ENCODE data around the gene CCDC40. TPM values are rescaled to one million over a fixed set of nuclear protein-coding genes. Genes with fewer than 3 reads are reported as not detected.
A peak's percentile ranks its signal among the peaks of the same experiment; 100 is the strongest.

The CCDC40 gene
- total and polyA plus RNA-seq, 2 donors (not counting 1 experiment from before 2014, with no cell fraction given) = 0.53 to 1.5 TPM

GRCh38 chr17:79990704-79991103 lies 45.7 kb upstream of the CCDC40 start:
- Histone ChIP-seq H3K4me1 (ENCODE audit: control insufficient read depth, extremely low read depth, insufficient read depth, low read length) (peaks cover 29% of the 10 kb centered on the region), H3K4me3 (replicated peaks in 1 of 4; ENCODE audit: control extremely low read depth in 1 of 4, insufficient read depth in 1 of 4, low read depth in 3 of 4, low read length in 4 of 4) (no peak overlapping the region), H3K9me3 (ENCODE audit: control insufficient read depth, insufficient read depth, low read depth, low read length) (no peaks in the 10 kb centered on the region), H3K27ac (ENCODE audit: insufficient read depth, low read length) (no peak overlapping the region), H3K4me2 (ENCODE audit: extremely low read depth, insufficient read depth, low read length) (no peak overlapping the region), H2AFZ (ENCODE audit: low read length) (no peak overlapping the region), H4K20me1 (ENCODE audit: control insufficient read depth, extremely low read depth, insufficient read depth, low read length) (no peaks in the 10 kb centered on the region), H3K9ac (ENCODE audit: insufficient read depth, low read length) (no peak overlapping the region), H3K36me3 (ENCODE audit: control insufficient read depth, insufficient read depth, low read length) (no peaks in the 10 kb centered on the region), H3K79me2 (ENCODE audit: control insufficient read depth, insufficient read depth, low read length) (no peaks in the 10 kb centered on the region), H3K27me3 (ENCODE audit: control insufficient read depth, insufficient read depth, low read length) (no peaks in the 10 kb centered on the region)
- DNase-seq (ENCODE audit: low read depth in 2 of 2) = no peak
- no peak for TF ChIP-seq EZH2 (IDR thresholded peaks at IDR 0.05; ENCODE audit: low read length, missing control alignments)
- TF ChIP-seq, protein P1, sequence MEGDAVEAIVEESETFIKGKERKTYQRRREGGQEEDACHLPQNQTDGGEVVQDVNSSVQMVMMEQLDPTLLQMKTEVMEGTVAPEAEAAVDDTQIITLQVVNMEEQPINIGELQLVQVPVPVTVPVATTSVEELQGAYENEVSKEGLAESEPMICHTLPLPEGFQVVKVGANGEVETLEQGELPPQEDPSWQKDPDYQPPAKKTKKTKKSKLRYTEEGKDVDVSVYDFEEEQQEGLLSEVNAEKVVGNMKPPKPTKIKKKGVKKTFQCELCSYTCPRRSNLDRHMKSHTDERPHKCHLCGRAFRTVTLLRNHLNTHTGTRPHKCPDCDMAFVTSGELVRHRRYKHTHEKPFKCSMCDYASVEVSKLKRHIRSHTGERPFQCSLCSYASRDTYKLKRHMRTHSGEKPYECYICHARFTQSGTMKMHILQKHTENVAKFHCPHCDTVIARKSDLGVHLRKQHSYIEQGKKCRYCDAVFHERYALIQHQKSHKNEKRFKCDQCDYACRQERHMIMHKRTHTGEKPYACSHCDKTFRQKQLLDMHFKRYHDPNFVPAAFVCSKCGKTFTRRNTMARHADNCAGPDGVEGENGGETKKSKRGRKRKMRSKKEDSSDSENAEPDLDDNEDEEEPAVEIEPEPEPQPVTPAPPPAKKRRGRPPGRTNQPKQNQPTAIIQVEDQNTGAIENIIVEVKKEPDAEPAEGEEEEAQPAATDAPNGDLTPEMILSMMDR (conservative IDR thresholded peaks at IDR 0.05 in 1 of 2, IDR thresholded peaks at IDR 0.05 in 1 of 2; ENCODE audit: low read depth in 1 of 2, low read length in 2 of 2) = no peak

GRCh38 chr17:79991140-79991923 lies 45.1 kb upstream of the CCDC40 start:
- no peaks in the 10 kb centered on the region for H3K36me3 ChIP-seq (ENCODE audit: control insufficient read depth, insufficient read depth, low read length)
- no peak overlapping the region for H3K27ac ChIP-seq (ENCODE audit: insufficient read depth, low read length)
- no peak for TF ChIP-seq EZH2 (IDR thresholded peaks at IDR 0.05; ENCODE audit: low read length, missing control alignments)
- TF ChIP-seq, protein P1 (conservative IDR thresholded peaks at IDR 0.05 in 1 of 2, IDR thresholded peaks at IDR 0.05 in 1 of 2; ENCODE audit: low read depth in 1 of 2, low read length in 2 of 2) = peak; percentile 46 to 56
- H3K4me1 ChIP-seq (ENCODE audit: control insufficient read depth, extremely low read depth, insufficient read depth, low read length) = peaks cover 28% of the 10 kb centered on the region
- no peaks in the 10 kb centered on the region for H3K27me3 ChIP-seq (ENCODE audit: control insufficient read depth, insufficient read depth, low read length)
- no peak overlapping the region for H2AFZ ChIP-seq (ENCODE audit: low read length)
- H4K20me1 ChIP-seq (ENCODE audit: control insufficient read depth, extremely low read depth, insufficient read depth, low read length) = no peaks in the 10 kb centered on the region
- peak overlapping the region; percentile 48 for H3K9ac ChIP-seq (ENCODE audit: insufficient read depth, low read length)
- no peak overlapping the region for H3K4me2 ChIP-seq (ENCODE audit: extremely low read depth, insufficient read depth, low read length)
- peak; percentile 68 to 82 for DNase-seq (ENCODE audit: low read depth in 2 of 2)
- no peaks in the 10 kb centered on the region for H3K9me3 ChIP-seq (ENCODE audit: control insufficient read depth, insufficient read depth, low read depth, low read length)
- peak overlapping the region in 1 of 4 experiments; percentile 55 for H3K4me3 ChIP-seq (replicated peaks in 1 of 4; ENCODE audit: control extremely low read depth in 1 of 4, insufficient read depth in 1 of 4, low read depth in 3 of 4, low read length in 4 of 4)
- H3K79me2 ChIP-seq (ENCODE audit: control insufficient read depth, insufficient read depth, low read length) = no peaks in the 10 kb centered on the region

DNA sequence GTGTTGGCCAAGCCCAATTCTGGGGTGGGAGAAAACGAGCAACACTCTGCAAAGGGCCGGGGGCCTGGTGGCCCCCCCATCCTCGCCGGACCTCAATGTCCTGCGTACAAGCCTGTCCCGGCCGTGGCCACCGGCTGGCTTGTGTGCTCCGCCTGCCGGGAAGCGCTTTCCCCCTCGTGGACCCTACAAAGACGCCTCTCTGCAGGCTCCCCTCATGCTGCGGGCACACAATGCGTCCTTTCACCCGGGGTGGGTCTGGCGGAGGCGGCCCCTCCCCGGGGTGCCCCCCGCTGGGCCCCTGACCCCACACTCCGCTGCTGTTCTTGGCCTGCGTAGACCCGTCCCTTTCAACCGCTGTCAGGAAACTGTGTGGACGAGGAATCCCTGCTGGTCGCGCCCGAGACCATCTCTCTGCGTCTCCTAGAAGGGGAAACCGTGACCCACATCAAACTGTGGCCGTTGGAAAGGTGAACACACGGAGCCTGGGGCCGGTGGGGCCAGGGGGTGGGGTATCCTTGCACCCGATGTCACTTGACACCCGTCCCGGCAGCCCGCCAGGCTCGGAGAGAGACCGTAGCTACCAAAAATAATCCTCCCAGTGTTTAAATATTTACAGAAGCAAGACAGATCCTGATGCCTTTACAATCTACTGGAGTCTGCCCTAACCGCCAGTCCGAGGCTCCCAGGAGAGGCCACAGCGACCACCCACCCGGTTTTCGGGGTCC lies 44.4 kb upstream of the CCDC40 start:
- peak overlapping the region; percentile 82 for H3K4me2 ChIP-seq (ENCODE audit: extremely low read depth, insufficient read depth, low read length)
- peak overlapping the region; percentile 27 to 55 (median 29) for H3K4me3 ChIP-seq (replicated peaks in 1 of 4; ENCODE audit: control extremely low read depth in 1 of 4, insufficient read depth in 1 of 4, low read depth in 3 of 4, low read length in 4 of 4)
- TF ChIP-seq, protein P1 (conservative IDR thresholded peaks at IDR 0.05 in 1 of 2, IDR thresholded peaks at IDR 0.05 in 1 of 2; ENCODE audit: low read depth in 1 of 2, low read length in 2 of 2) = no peak
- no peak for TF ChIP-seq EZH2 (IDR thresholded peaks at IDR 0.05; ENCODE audit: low read length, missing control alignments)
- H3K36me3 ChIP-seq (ENCODE audit: control insufficient read depth, insufficient read depth, low read length) = no peaks in the 10 kb centered on the region
- no peaks in the 10 kb centered on the region for H3K27me3 ChIP-seq (ENCODE audit: control insufficient read depth, insufficient read depth, low read length)
- H3K27ac ChIP-seq (ENCODE audit: insufficient read depth, low read length) = peak overlapping the region; percentile 25
- H2AFZ ChIP-seq (ENCODE audit: low read length) = peak overlapping the region; percentile 38
- peaks cover 26% of the 10 kb centered on the region for H3K4me1 ChIP-seq (ENCODE audit: control insufficient read depth, extremely low read depth, insufficient read depth, low read length)
- H3K9ac ChIP-seq (ENCODE audit: insufficient read depth, low read length) = peak overlapping the region; percentile 48
- no peaks in the 10 kb centered on the region for H3K9me3 ChIP-seq (ENCODE audit: control insufficient read depth, insufficient read depth, low read depth, low read length)
- no peaks in the 10 kb centered on the region for H3K79me2 ChIP-seq (ENCODE audit: control insufficient read depth, insufficient read depth, low read length)
- peak in 1 of 2 donors; percentile 59 for DNase-seq (ENCODE audit: low read depth in 2 of 2)
- H4K20me1 ChIP-seq (ENCODE audit: control insufficient read depth, extremely low read depth, insufficient read depth, low read length) = no peaks in the 10 kb centered on the region

Measured in fibroblast of lung (primary cell).